K562 (cell line): Measurements from ENCODE around the gene DOCK1. TPM values are rescaled to one million over a fixed set of nuclear protein-coding genes. Genes with fewer than 3 reads are reported as not detected.

Source experiments
- polyA plus RNA-seq, 8 experiments: library from polyadenylated mRNA; depleted of rRNA in 4 of 8; stranded (reverse) in 5 of 8; unstranded in 3 of 8; fragments of >200 nt; fragmentation: Nextera tagmentation in 2 of 8; fragmentation: Illumina TruSeq in 1 of 8; extraction: Ambion mirVana in 2 of 8; extraction: Trizol in 1 of 8; gene quantifications; 2 replicates each; pipeline versions ENCODE4 v1.2.1 to v1.2.3, GENCODE V29; 2011 to 2014; ENCODE audit warnings: inconsistent platforms in 1 of 8, missing spikeins in 1 of 8
- total RNA-seq, 7 experiments: library from RNA; depleted of rRNA in 6 of 7; stranded (reverse); fragments of >200 nt in 6 of 7; fragmentation: Illumina TruSeq in 2 of 7; extraction: Trizol in 2 of 7; gene quantifications; 2 replicates each; pipeline versions ENCODE4 v1.2.1 to v1.2.3, GENCODE V29; 2011 to 2021; ENCODE audit warnings: low replicate concordance in 1 of 7

Gene DOCK1
- total and polyA plus RNA-seq, 9 of the 15 experiments (the other 6 are each of a cell fraction or from before 2014, with no cell fraction given), result 0.31 TPM; not detected in 8

Other genes with a start within 250 kb of the DOCK1 start
- gene C10orf90, start 234.7 kb upstream of the DOCK1 start, total RNA-seq (2014; rRNA removed), result not detected in 2 replicates
- not detected in 2 replicates for gene C10orf90, start 234.7 kb upstream of the DOCK1 start, total RNA-seq (2014; rRNA removed; fragmentation: Illumina TruSeq; extraction: Trizol)
- not detected in 2 replicates for gene C10orf90, start 234.7 kb upstream of the DOCK1 start, total RNA-seq (2015; rRNA removed; fragmentation: Illumina TruSeq; extraction: Trizol)
- gene C10orf90, start 234.7 kb upstream of the DOCK1 start, total RNA-seq (2021), result not detected in 2 replicates
- not detected in 2 replicates for gene C10orf90, start 234.7 kb upstream of the DOCK1 start, polyA plus RNA-seq (2011; rRNA removed)
- gene C10orf90, start 234.7 kb upstream of the DOCK1 start, polyA plus RNA-seq (2014; fragmentation: Illumina TruSeq; extraction: Trizol), result not detected in 2 replicates
- not detected for gene C10orf90, start 234.7 kb upstream of the DOCK1 start, polyA plus RNA-seq (2014; fragmentation: Nextera tagmentation; extraction: Ambion mirVana)
- gene C10orf90, start 234.7 kb upstream of the DOCK1 start, polyA plus RNA-seq (2014; rRNA removed), result not detected in 2 replicates